GM12873 (cell line): ENCODE data around the gene GTF3C4.

Experiments
- TF ChIP-seq, protein P1 (sequence below): IDR thresholded peaks from 2 replicates; pipeline ENCODE4 v1.5.1; 2012; ENCODE audit warnings: low read depth, mild to moderate bottlenecking, moderate library complexity, low read length, control low read depth; ENCODE audit not compliant: insufficient read depth; ENCODE audit errors: missing control alignments

The GTF3C4 gene

DNA sequence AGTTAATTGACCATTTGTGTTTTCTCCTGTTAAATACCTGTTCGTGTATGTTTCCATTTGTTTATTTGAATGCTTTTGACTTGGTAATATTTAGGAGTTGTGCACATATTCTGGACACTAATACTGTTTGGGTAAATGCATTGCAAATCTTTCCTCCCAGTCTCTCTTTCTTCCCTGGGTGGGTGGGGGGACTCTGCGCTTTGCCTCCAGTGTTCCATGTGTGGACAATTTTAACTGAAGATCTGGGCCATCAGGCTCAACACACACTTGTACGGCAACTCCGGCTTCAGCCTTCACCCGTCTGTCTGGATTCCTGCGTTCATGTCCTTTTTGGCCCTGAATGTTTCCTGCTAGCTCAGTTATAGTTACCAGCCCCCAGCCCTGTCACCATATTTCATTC is 40.1 kb downstream of the GTF3C4 start:
- TF ChIP-seq, protein P1, sequence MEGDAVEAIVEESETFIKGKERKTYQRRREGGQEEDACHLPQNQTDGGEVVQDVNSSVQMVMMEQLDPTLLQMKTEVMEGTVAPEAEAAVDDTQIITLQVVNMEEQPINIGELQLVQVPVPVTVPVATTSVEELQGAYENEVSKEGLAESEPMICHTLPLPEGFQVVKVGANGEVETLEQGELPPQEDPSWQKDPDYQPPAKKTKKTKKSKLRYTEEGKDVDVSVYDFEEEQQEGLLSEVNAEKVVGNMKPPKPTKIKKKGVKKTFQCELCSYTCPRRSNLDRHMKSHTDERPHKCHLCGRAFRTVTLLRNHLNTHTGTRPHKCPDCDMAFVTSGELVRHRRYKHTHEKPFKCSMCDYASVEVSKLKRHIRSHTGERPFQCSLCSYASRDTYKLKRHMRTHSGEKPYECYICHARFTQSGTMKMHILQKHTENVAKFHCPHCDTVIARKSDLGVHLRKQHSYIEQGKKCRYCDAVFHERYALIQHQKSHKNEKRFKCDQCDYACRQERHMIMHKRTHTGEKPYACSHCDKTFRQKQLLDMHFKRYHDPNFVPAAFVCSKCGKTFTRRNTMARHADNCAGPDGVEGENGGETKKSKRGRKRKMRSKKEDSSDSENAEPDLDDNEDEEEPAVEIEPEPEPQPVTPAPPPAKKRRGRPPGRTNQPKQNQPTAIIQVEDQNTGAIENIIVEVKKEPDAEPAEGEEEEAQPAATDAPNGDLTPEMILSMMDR: no peak

DNA sequence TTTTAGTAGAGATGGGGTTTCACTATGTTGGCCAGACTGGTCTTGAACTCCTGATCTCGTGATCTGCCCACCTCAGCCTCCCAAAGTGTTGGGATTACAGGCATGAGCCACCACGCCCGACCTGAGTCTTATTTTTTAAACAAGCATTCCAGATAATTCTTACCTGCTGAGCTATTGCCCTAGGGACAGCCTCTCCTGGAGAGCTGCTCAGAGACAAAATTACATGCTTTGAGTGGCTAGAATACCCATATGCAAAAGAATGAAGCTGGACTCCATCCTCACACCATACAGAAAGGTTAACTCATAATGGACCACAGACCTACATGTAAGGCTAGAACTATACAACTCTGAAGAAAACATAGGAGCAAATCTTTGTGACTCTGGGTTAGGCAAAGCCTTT is 41.6 kb downstream of the GTF3C4 start:
- TF ChIP-seq, protein P1: no peak

DNA sequence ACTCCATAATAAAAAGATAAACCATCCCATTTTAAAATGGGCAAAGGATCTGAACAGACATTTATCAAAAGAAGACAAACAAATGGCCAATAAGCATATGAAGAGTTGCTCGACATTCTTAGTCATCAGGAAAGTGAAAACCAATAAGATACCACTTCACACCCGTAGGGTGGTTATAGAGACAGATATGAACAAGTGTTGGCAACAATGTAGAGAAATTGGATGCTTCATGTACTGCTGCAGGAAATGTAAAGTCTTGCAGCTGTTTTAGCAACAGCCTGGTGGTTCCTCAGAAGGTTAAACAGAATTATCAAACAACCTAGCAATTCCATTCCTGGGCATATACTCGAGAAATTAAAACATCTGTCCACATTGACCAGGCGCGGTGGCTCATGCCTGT is 42.5 kb downstream of the GTF3C4 start:
- TF ChIP-seq, protein P1: no peak

DNA sequence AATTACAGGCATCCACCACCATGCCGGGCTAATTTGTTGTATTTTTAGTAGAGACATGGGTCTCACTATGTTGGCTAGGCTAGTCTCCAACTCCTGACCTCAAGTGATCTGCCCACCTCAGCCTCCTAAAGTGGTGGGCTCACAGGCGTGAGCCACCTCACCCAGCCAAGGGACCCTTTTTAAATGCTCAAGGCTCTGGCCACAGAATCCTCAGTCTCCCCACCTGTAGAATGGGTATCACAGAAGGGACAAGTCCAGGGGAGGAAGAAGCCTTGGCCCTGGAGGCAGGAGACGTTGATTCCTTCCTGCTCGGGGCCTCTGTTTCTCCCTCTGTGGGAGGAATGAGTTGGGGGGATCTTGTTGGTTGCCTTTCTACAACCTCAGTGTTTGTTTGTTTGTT is 45.7 kb downstream of the GTF3C4 start:
- TF ChIP-seq, protein P1: no peak

DNA sequence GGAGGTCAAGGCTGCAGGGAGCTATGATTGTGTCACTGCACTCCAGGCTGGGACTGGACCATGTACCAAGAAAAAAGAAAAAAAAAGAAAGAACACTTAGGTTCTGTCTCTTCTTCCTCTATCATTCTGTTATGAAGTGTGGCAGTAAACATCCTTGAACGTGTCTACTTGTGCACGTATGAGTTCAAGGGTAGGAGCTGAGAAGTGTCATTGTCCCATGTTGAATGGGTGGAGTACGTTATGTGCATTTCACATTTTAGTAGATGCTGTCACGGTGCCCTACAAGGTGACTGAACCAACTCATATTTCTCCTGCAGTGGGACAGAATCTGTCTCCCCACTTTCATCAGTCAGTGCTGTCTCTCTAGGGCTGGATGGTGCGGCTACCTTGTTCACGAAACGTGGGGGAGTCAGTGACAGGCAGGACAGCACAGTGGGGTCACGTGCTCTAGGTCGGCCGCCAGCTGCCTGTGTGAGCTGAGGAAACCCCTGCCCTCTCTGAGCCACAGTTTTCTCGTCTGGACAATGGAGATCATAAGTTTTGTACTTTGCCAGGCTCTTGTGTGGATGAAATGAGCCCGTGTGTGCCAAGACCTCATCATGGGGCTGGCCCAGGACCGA is 47.2 kb downstream of the GTF3C4 start:
- TF ChIP-seq, protein P1: no peak

DNA sequence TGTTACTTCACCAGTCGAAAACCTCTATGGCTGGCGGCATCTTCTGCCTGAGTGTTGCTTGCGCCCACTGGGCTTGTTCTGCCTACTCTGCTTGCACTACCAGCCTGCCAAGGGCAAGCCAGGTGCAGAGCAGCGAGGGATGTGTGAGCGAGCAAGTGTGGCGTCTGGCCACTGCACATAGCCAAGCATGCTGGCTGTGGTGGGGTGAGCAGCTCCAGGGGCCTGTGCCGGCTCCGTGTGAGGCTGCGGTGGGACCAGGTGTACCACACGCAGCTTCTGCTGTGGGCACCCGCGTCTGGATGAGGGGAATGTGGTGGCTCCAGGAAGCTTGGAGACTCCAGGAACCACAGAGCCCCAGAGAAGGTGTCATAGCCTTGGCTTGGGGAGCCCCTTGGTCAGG is 51.4 kb downstream of the GTF3C4 start:
- TF ChIP-seq, protein P1: no peak

DNA sequence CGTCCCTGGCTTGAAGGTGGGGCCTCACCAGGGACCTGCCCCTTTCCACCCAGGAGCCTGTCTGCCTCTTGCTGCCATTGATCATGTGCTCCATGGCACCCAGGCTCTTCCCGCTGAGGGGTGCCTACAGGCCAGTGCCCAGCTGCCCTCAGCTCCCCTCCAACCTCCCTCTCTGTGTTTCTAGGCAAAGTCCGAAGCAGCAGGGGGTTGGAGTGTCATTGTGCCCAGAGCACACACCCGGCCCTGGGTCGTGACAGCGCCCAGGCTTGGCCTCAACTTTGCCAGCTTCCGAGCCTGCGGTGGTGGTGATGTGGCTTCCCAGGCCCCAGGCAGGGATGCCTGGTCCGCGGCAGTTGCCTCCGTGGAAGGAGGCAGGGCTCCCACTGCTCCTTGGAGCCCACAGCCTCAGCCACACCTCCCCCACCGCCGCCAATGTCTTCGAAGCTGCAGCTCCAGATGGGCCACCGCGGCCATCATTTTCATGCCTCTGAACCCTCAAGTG is 52.4 kb downstream of the GTF3C4 start:
- TF ChIP-seq, protein P1: no peak
